OCI-LY3 (cell line): Measurements from ENCODE around the gene SULT4A1.

ENCODE experiments used
- CTCF ChIP-seq: fragments of 200-600, 300-600 bp; sonication (generic); IDR thresholded peaks from 2 replicates; pipeline ENCODE4 v1.5.1; 2014; ENCODE audit warnings: antibody characterized with exemption, low read length, low read depth
- EZH2phosphoT487 ChIP-seq: fragments of 200-600 bp; shearing (Covaris generic); IDR thresholded peaks from 2 replicates; pipeline ENCODE4 v1.6.1; 2018; ENCODE audit warnings: antibody characterized with exemption, mixed run types, low read depth

DNA sequence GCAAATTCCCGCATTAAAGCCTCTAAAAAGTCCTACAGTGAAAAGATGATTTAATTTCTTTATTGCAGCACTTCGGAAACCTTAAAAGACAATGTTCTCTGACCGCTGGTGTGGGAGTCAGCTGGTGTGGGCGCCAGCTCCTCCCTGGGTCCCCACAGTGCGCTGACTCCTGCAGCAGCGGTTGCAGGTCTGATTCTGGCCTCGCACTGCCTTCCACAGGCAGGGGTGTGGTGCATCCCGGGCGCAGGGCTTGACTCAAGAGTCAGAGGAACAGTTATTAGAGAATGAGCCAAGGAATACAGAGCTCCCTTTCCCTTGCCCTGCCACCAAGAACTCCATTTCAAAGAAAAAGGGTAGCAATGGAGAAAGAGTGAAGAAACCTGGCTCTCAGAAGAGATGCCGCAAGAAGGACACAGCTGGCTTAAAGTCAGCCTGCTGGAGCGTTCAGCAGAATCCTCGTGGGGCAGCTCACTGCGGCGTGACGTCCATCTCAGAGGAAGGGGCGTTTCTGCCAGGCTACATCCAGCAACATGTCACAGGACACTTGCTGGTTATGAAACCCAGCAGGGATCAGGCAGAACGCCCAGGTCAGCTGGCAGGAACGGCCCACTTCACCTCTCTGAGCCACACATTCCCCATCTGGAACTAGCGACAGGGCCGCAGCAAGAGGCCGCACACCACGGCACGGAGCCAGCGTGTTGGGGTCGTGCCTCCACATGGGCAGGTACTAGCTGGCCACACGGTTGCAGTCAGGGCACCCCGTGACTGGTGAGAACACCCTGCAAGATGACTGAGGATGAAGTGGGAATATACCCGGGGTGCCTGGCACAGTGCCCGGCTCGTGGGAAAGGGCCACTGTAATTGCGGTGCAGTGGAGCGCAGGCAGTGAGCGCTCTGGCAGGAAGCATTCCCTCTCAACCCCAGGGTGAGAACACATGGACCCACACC lies 32.1 kb downstream of the SULT4A1 start:
- TF ChIP-seq CTCF (no peak), EZH2phosphoT487 (no peak)
